ENCODE measurements around the gene TRPM3.
"Not testable (repeated sequence)": the region's sequence is repeated elsewhere in the genome, so short reads cannot be mapped to it uniquely, and the experiment has no call there.

TRPM3 gene

GRCh38 chr9:70724794-70725193 lies 396.6 kb downstream of the TRPM3 start:
- not testable (repeated sequence) for DNase-seq

GRCh38 chr9:70724025-70724424 lies 397.4 kb downstream of the TRPM3 start:
- DNase-seq = not testable (repeated sequence)

DNA sequence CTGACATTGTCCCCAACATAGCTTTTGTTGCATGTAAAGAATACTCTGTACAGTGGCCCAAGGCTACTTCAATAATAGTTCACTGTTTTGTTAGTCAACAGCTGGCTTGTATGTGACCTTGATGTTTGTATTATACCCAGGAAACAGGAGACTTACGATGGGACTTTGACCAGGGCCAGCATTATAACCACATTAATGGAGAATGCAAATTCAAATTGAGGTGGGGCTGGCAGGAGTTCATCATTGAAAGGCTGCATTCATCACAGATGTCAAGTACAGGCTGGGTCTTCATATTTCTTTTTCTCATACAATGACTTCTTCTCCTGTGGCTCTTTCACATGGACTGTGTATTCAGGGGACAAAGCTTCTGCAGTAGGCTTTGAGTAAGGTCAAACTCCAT lies 414.6 kb downstream of the TRPM3 start:
- not testable (repeated sequence) for DNase-seq

DNA sequence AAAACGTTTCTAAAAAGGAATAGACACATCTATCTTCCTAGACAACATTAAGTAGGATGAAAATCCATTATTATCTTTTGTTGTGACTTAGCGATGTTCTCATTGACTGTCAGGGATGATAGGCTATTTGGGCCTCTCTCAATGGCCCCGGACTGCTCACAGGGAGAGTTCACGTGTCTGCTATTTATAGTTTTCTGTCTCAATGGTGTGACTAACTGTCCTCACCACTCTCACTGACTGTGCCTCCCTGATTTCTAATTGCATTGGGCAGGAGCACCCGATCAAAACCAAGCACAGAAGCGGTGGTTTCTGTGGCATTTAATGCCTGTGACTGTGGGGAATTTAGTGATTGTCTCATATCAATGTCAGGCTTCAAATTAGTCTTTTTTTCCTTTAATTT lies 420.3 kb downstream of the TRPM3 start:
- no peak for DNase-seq

GRCh38 chr9:70696694-70697335 lies 424.6 kb downstream of the TRPM3 start:
- no peak for DNase-seq

DNA sequence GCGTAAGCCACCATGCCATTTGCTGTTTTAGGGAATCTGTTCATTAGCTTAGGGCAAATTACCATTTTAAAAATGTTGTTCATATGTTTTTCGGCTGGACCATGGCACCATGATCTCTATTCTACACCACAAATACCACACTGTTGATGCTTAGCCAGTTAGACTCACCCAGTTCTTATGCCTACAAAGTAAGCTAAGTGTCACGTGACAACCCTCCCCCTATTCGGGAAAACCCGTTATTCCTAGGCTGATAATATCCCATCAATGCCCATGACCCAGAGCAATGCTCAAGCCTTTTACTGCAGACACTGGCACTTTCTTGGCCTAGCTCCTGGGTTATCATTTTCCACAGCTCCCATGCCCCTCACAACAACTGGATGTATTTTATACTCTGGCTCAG lies 426.7 kb downstream of the TRPM3 start:
- no peak for DNase-seq

DNA sequence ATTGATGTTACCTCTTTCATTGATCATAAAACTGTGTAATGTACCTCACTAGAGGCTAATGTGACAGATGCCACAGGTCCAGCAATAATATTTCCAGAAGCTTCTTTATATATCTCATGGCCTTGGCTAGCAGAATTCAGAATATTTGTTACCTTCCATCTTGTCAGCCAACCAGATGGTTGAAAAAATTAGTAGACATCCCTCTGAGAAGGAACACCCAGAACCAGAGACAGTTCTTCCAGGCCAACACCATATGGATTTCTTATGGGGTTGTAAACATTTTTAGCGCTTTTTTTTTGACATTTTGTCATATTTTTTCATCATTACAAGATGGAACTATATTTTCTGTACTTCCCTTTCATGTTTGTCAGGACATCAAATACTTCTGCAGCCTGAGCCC lies 428.2 kb downstream of the TRPM3 start:
- no peak for DNase-seq

GRCh38 chr9:70692431-70692830 lies 429.0 kb downstream of the TRPM3 start:
- no peak for DNase-seq

DNA sequence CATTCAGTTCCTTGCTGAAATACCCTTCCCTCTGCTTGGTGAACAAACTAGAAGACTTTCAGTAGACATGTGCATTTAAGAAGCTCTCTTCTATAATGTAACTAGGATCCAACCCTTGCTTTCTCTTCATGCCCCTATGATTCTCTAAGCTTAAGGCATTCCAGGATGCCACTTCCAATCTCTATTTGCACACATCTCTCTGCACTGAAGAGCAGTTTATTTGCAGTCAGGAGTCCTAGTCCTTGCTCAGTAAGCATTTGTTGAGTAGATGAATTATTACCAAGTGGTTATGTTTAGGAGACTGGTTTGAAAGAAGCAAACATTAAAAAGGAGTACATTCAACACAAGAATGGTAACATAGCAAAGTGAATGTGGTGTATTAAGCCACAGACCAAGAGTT lies 432.7 kb downstream of the TRPM3 start:
- no peak for DNase-seq

DNA sequence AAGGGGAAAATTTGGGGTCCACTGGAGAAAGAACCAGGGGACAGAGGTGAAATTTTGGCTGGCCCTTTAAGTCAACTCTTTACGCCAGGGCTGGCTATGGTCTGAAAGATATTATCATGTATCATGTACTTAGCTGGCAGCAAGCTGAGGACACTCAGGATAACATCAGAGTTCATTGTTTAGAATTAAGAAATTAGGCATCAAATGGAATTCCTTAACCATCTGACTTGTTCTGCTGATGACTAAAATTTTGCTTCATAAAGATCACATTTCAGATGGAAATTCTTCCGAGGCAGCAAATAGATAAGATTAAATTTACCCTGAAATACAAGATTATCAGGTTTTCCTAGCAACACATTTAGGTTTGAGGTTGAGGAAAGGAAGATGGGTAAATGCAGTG lies 437.6 kb downstream of the TRPM3 start:
- DNase-seq = no peak

DNA sequence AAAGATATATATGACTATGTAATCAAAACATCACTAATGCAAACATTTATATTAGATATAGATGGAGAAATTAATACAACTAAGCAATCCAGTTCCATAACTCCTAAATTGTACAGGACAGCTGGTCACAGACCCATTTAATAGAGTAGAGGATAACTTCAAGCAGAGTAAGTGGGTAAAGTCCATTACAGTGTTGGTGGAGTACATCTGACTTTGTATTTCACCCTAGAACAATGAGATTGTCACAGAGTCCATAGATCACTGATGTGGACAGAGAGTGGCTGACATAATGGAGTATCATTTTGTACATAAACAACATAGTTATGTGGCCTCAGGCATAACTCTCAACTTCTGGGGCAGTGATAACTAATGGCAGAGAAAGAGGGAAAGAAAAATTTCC lies 439.1 kb downstream of the TRPM3 start:
- DNase-seq = no peak

DNA sequence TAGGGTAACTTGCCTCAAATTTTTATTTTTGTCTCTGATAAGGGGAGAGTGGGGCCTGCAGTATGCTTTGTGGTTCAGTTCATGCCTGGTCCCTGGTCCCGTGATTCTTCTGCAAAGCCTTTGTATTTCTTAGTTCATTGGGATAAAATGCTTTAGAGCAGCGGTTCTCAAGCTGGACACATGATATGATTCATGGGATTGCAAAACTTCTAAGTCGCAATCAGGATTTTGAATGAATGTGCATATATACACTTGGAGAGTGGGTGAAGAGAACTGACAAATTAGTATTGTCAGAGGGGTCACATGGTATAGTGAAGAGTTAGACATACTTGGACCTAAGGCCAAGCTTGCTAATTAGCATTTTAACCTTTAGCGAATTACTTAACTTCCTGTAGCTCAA lies 441.6 kb downstream of the TRPM3 start:
- DNase-seq = no peak

GRCh38 chr9:70678153-70678552 lies 443.3 kb downstream of the TRPM3 start:
- DNase-seq = no peak

GRCh38 chr9:70677055-70677735 lies 444.2 kb downstream of the TRPM3 start:
- no peak for DNase-seq

- no peak for DNase-seq
Measured at GRCh38 chr9:70675868-70676370, 445.5 kb downstream of the TRPM3 start.

- DNase-seq = no peak
Measured at GRCh38 chr9:70673844-70674243, 447.6 kb downstream of the TRPM3 start.

- DNase-seq = no peak
Measured at GRCh38 chr9:70672161-70672649, 449.2 kb downstream of the TRPM3 start.

DNA sequence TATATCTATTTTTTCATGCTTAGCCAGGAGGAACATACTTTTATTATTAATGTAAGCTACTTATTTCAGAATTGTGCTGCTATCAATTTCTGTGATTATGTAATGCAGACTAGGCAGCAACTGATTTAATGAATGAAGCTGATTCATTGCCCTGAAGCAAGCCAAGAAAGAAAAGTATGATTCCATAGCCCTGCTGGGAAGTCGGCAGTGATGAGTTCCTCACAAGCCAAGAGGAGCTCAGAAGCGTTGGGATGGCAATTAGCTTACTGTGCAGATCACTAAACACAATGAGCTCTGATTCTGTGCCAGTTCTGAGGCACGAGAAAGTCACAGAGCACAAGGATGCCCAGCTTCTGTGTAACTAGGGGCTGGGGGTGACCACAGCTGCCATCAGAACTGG lies 452.7 kb downstream of the TRPM3 start:
- no peak for DNase-seq

DNA sequence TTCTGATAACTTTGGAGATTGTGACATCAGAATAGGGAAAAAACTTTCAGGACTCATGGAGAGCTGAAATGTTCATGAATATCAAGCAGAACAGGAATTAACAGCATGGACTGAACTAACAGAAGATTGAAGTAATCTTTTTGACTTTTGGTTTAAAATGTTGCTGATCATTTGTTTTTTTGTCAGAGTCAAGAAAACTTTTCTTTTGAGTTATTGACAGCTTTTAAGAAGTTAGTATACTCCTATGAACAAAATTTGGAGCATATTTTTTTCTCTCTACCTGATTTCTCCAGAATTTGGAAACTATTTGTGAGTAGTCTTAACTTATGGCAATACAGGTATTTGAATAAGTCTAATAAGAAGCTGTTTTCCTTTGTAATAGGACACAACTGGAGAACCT lies 462.7 kb downstream of the TRPM3 start:
- no peak for DNase-seq

GRCh38 chr9:70656281-70656680 lies 465.1 kb downstream of the TRPM3 start:
- DNase-seq = no peak

GRCh38 chr9:70654144-70654543 lies 467.3 kb downstream of the TRPM3 start:
- no peak for DNase-seq

DNA sequence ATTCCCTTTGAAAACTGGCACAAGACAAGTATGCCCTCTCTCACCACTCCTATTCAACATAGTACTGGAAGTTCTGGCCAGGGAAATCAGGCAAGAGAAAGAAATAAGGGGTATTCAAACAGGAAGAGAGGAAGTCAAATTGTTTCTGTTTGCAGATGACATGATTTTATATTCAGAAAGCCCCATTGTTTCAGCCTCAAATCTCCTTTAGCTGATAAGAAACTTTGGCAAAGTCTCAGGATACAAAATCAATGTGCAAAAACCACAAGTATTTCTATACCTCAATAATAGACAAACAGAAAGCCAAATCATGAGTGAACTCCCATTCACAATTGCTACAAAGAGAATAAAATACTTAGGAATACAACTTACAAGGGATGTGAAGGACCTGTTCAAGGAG lies 476.8 kb downstream of the TRPM3 start:
- not testable (repeated sequence) for DNase-seq

DNA sequence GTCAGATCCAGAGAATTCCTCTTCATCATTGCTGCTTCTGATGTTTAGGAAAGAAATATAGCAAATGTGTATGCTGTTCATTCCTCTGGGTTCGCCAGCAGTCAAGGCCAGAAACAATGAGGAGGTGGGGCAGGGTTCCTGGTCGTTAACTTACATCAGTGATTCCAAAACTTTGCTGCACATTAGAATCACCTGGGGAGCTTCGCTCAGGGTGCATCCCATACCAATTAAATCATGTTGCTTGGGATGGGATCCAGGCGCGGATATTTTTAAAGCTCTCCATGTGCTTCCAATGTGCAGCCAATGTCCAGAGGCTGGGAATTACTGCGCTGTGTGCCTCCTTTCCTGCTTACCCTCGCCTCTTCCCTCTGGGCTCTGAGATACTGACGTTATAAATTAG lies 479.1 kb downstream of the TRPM3 start:
- no peak for DNase-seq

GRCh38 chr9:70641631-70642030 lies 479.8 kb downstream of the TRPM3 start:
- no peak for DNase-seq

- DNase-seq = no peak
Measured at GRCh38 chr9:70641031-70641430, 480.4 kb downstream of the TRPM3 start.
